ENCODE data around the gene LDB2.

- TF ChIP-seq CTCF (IDR thresholded peaks at IDR 0.05) (no peak), POLR2A (IDR thresholded peaks at IDR 0.05) (no peak)
Measured at GRCh38 chr4:16707874-16708273, 190.6 kb downstream of the LDB2 start.

All from breast epithelium (tissue), 3 donors.